CD4-positive, alpha-beta T cell treated with Interleukin-6 at 100 ng/mL for 8 hours (primary cell): ENCODE results near the gene NT5E.
"Not testable (repeated sequence)": the region's sequence is repeated elsewhere in the genome, so short reads cannot be mapped to it uniquely, and the experiment has no call there.

Source experiments
- DNase-seq: peaks from one replicate; pipeline ENCODE4 v3.0.0-alpha.2; 2020; ENCODE audit warnings: mixed read lengths, low spot score

The NT5E gene

DNA sequence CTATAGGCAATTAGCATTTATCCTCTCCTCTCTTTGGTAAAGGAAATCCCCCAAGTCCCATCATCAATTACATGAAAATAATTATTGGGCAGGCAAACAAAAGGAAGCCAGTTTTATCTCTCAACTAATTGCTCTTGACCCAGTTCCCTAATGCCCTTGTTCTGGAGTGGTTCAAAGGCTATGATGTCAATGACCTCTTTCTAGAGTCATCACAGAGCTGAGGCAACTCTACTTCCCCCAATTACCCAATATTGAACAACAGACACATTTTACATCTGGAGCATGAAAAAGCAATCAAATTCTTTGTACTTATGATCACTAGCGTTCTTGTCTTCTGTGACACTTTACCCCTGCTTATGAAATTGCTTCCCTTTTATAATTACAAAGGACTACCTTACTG lies 43.5 kb downstream of the NT5E start:
- no peak for DNase-seq

DNA sequence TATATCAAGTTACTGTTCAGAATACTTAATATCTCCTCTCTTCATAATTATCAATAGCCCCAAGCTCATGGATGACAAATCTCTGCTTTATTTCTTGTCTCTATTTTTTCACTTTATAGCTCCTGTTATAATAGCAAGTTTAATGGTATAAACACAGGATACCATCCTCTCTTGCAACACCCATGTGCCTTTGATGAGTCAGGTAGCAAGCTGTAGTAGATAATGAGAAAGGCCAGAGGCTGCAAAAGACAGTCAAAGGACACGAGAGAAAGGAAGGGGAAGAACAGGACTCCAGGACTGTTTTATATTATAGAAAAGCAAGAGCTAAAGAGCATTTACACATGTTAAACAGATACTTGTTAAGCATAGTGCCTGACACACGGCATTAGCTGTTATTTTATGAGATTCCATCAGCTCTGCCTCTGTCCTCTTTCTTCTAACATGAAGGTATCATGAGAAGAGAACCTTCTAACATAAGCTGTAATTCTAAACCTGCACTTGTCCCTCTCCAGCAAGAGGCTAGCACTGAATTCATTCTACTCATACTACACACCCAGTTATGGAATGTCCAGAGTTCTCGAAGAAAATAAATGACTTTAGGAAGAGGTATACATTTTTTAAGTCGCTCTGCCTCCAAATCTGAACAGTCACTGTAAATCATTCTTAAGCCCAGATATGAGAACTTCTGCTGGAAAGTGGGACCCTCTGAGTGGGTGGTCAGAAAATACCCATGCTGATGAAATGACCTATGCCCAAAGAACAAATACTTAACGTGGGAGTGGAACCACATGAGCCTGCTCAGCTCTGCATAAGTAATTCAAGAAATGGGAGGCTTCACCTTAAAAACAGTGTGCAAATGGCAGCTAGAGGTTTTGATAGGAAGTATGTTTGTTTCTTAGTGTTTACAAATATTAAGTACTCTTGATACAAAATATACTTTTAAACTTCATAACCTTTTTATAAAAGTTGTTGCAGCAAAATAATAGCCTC lies 45.0 kb downstream of the NT5E start:
- no peak for DNase-seq

DNA sequence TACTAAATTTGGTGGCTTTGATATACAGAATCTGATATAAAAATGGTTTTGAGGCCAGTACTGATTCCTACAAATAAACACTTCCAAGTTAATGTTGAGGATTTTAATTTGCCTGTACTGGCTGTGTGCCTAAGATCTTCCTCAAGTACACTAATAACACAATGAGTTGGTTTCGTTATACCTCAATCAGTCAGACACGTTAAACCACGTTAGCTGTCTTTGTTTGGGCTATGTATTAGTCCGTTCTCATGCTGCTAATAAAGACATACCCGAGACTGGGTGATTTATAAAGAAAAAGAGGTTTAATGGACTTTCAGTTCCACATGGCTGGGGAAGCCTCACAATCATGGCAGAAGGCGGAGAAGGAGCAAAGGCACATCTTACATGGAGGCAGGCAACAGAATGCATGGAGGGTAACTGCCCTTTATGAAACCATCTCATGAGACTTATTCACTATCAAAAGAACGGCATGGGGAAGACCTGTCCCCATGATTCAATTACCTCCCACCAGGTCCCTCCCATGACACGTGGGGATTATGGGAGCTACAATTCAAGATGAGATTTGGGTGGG lies 46.2 kb downstream of the NT5E start:
- DNase-seq = no peak

DNA sequence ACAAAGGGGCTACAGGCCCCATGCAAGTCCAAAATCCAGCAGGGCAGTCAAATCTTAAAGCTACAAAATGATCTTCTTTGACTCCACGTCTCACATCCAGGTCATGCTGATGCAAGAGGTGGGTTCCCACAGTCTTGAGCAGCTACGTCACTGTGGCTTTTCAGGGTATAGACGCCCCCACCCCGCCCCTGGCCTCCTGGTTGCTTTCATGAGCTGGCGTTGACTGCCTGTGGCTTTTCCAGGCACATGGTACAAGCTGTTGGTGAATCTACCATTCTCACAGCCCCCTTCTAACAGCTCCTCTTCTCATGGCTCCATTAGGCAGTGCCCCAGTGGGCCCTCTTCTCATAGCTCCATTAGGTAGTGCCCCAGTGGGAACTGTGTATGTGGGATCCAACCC lies 47.0 kb downstream of the NT5E start:
- DNase-seq = no peak

DNA sequence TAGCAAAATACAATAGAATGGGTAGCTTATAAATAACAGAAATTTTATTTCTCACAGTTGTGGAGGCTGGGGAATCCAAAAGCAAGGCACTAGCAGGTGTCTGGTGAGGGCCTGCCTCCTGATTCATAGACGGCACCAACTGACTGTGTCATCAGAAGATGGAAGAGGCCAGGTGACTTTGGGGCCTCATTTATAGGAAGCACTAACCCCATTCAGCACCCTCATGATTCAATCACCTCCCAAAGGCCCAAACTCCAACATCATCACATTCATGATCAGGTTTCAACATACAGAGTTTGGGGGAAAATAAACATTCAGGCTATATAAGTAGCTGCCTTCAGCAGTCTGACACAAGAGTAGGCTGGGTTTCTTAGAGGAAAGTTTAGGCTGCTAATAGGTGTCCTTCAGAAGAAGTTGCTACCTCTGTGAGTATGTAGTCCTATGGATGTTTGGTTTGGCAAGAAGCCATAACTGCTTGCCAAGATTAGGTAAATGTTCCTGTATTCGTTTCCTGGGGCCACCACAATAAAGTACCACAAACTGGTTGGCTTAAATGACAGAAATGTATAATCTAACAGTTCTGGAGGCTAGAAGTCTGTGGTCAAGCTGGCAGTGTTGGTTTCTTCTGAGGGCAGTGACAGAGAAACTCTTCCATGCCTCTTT lies 48.8 kb downstream of the NT5E start:
- DNase-seq = no peak

DNA sequence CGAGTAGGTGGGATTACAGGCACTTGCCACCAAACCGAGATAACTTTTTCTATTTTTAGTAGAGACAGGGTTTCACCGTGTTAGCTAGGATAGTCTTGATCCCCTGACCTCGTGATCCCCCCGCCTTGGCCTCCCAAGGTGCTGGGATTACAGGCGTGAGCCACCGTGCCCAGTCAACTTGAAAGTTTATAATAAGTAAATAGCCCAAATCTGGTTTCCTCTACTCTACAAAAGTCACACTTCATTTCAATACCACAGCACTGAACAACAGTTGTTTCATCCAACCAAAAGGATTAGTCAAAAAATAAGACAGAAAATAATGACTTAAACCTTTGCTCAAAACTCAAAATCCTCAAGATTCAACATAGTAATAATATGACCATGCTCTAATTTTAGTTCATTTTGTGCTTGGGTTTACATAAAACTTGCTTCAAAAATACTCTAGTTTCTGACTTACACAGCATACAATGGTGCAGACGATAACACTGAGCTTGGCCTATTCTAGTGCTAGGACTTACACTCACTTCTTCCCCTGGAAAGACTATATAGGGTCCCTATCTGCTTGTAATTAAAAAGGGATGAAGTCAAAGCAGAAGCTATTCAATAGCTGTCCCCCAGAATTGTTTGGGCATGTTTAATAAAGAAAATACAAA lies 56.7 kb downstream of the NT5E start:
- DNase-seq = no peak

DNA sequence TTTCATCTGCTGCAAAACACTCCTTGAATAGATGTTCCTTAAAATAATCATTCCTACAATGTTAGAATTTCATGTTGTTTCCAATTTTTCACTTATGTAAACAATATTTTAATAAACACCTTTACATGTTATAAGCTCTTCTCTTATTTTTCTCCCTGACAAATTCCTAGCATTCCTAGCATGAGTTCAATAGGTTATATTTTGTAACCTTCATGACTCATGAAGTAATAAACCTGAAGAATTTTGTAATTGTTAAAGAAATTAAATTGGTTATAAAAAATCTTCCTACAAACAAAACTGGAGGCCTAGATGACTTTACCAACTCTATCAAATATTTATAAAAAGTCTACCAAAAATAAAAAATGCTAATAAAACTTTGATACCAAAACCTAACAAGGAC lies 66.3 kb downstream of the NT5E start:
- DNase-seq = no peak

DNA sequence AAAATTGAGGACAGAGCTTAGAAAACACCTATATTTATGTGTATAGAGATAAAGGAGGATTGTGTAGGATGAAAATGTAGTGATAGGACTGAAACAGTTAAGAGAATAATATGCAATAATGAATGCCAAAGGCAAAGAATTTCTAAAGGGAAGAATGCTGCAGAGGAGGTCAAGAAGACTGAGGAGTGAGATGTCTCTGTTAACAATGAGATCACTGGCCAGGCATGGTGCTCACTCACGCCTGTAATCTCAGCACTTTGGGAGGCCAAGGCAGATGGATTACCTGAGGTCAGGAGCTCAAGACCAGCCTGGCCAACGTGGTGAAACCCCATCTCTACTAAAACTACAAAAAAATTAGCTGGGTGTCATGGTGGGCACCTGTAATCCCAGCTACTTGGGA lies 74.4 kb downstream of the NT5E start:
- DNase-seq = not testable (repeated sequence)

DNA sequence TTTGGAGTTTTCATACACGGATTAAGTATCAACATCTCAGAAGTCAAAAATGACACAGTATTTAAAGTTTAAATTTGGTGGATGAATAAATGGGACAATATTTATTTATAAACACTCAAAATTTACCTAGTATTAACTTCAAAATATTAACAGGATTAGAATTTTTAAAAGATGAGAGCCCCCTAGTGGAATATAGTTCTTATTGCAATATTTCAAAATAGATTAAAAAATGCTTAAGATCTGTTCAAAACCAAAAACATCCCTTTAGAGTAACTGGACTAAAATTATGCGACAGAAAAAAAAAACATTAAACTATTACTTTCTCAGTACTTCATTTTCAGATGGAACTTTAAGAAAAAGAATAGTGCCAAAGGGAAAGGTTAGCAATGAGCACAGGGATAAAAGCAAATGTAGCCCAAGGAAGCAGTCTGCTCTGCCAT lies 87.2 kb downstream of the NT5E start:
- no peak for DNase-seq

DNA sequence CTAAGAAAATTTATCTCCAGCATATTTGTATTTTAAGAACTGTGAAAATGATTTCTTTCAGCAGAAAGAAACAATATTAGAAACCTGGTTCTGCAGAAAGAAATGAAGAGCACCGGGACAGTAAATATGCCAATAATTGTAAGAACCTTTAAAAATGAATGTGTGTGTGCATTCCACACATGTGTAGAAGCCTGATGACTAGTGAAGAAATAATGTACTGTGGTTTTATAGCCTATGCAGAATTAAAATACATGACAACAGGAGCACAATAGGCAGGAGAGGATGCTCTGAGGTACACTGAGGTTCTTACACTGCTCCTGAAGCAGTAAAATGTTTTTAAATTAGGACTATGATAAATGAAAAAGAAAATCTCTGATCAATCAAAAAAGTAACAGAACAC lies 94.9 kb downstream of the NT5E start:
- DNase-seq = no peak
